ENCODE data around the gene TTC7B.

DNA sequence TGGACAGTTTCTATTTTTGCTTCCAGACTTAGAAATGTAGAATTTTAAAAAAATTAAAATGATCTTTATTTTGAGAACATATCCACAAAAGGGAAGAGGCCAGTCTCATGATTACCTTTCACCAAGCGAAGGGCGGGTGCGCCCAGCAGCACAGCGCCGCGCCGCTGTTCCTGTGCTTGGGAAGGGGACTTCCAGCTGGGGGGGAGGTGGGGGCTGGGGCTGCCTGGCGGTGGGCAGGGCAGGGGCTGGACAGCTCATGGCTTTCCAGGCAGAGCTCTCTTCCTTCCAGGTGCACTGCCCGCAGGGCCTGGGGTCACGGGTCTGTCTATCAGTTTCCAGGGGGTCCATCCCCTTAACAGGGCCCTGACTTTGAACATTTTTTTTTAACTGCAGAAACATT lies 199.9 kb downstream of the TTC7B start:
- TF ChIP-seq POLR2AphosphoS5 (IDR thresholded peaks at IDR 0.05) (no peak), POLR2A (IDR thresholded peaks at IDR 0.05) (no peak)
- TF ChIP-seq, protein P1, sequence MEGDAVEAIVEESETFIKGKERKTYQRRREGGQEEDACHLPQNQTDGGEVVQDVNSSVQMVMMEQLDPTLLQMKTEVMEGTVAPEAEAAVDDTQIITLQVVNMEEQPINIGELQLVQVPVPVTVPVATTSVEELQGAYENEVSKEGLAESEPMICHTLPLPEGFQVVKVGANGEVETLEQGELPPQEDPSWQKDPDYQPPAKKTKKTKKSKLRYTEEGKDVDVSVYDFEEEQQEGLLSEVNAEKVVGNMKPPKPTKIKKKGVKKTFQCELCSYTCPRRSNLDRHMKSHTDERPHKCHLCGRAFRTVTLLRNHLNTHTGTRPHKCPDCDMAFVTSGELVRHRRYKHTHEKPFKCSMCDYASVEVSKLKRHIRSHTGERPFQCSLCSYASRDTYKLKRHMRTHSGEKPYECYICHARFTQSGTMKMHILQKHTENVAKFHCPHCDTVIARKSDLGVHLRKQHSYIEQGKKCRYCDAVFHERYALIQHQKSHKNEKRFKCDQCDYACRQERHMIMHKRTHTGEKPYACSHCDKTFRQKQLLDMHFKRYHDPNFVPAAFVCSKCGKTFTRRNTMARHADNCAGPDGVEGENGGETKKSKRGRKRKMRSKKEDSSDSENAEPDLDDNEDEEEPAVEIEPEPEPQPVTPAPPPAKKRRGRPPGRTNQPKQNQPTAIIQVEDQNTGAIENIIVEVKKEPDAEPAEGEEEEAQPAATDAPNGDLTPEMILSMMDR (IDR thresholded peaks at IDR 0.05) = no peak
